ENCODE results near the gene MCOLN2.

DNA sequence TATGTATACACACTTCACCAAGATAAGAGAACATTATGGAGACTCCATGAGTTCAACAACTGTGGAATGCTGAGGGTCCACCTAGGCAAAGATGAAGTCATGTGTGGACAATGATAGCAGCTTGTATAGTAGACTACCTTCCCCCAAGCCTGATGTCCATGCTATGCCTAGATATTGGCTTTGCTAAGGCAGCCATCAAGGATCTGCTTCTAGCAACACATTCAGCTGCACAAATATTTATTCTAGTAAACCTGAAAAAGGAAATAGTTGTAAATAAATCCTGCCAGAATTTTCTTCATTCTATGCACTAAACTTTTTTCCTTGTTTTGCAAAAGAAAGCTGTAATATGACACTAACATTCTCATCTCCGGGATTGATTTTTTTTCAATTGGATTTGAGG, 96.9 kb downstream of the MCOLN2 start:
- no peak for TF ChIP-seq GABPA (IDR thresholded peaks at IDR 0.05; ENCODE audit: low read depth)
- no peak for TF ChIP-seq POLR2AphosphoS5 (IDR thresholded peaks at IDR 0.05; ENCODE audit: low read depth, low read length)
- TF ChIP-seq SMC3 (IDR thresholded peaks at IDR 0.05; ENCODE audit: low read depth, low read length) = no peak
- TF ChIP-seq, protein P1, sequence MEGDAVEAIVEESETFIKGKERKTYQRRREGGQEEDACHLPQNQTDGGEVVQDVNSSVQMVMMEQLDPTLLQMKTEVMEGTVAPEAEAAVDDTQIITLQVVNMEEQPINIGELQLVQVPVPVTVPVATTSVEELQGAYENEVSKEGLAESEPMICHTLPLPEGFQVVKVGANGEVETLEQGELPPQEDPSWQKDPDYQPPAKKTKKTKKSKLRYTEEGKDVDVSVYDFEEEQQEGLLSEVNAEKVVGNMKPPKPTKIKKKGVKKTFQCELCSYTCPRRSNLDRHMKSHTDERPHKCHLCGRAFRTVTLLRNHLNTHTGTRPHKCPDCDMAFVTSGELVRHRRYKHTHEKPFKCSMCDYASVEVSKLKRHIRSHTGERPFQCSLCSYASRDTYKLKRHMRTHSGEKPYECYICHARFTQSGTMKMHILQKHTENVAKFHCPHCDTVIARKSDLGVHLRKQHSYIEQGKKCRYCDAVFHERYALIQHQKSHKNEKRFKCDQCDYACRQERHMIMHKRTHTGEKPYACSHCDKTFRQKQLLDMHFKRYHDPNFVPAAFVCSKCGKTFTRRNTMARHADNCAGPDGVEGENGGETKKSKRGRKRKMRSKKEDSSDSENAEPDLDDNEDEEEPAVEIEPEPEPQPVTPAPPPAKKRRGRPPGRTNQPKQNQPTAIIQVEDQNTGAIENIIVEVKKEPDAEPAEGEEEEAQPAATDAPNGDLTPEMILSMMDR (IDR thresholded peaks at IDR 0.05) = no peak
- TF ChIP-seq EP300 (IDR thresholded peaks at IDR 0.05; ENCODE audit: borderline replicate concordance in 1 of 2, low read depth in 1 of 2, low read length in 1 of 2) = no peak
- TF ChIP-seq TAF1 (IDR thresholded peaks at IDR 0.05; ENCODE audit: borderline replicate concordance, low read depth, low read length) = no peak
- TF ChIP-seq, protein P2, sequence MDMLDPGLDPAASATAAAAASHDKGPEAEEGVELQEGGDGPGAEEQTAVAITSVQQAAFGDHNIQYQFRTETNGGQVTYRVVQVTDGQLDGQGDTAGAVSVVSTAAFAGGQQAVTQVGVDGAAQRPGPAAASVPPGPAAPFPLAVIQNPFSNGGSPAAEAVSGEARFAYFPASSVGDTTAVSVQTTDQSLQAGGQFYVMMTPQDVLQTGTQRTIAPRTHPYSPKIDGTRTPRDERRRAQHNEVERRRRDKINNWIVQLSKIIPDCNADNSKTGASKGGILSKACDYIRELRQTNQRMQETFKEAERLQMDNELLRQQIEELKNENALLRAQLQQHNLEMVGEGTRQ (IDR thresholded peaks at IDR 0.05; ENCODE audit: borderline replicate concordance, low read depth, low read length) = no peak
